HTERT RPE-1 (cell line): Measurements from ENCODE around the gene BCL7A.
"Not testable (repeated sequence)": the region's sequence is repeated elsewhere in the genome, so short reads cannot be mapped to it uniquely, and the experiment has no call there.

Experiments used
- in situ Hi-C: fragments of 300-500 bp; cut with MboI; formaldehyde crosslinking; loops from 4 replicates; pipeline ENCODE4 v1.14.3; 2020; ENCODE audit warnings: low sequenced_read_pairs

Gene BCL7A

GRCh38 chr12:122090759-122091515 lies 69.3 kb downstream of the BCL7A start:
- in situ Hi-C loops, result no loop called here

DNA sequence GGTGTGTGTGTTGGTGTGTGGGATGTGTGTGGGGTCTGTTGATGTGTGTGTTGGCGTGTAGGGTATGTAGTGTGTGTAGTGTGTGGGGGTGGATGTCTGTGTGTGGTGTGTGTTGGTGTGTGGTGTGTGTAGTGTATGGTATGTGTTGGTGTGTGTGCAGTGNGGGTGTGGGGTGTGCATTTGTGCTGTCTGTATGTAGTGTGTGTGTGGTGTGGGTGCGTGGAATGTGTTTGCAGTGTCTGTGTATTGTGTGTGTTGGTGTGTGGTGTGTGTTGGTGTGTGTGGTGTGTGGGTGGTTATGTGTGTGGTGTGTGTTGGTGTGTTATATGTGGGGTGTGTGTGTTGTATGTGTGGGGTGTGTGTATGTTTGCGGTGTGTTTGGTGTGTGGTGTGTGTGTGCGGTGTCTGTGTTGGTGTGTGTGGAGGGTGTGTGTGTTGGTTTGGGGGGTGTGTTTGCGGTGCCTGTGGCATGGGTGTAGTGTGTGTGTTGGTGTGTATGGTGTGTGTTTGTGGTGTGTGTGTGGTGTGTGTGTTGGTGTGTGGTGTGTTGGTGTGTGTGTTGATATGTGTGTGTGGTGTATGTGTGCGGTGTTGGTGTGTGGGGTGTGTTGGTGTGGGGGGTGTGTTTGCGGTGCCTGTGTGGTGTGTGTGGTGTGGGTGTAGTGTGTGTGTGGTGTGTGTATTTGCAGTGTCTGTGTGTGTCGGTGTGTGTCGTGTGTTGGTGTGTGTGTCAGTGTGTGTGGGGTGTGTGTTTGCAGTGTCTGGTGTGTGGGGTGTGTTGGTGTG lies 71.6 kb downstream of the BCL7A start:
- in situ Hi-C loops, result no loop called here

DNA sequence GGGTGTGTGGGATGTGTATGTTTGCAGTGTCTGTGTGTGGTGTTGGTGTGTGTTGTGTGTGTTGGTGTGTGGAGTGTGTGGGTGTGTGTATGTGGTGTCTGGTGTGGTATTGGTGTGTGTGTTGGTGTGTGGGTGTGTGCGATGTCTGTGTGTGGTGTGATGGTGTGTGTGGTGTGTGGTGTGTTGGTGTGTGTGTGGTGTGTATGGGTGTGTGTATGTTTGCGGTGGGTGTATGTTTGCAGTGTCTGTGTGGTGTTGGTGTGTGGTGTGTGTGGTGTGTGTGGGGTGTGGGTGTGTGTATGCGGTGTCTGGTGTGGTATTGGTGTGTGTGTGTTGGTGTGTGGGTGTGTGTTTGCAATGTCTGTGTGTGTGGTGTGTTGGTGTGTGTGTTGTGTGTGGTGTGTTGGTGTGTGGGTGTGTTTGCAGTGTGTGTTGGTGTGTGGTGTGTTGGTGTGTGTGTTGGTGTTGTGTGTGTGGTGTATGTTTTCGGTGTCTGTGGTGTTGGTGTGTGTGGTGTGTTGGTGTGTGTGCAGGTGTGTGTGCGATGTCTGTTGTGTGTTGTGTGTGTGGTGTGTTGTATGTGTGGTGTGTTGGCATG lies 72.6 kb downstream of the BCL7A start:
- in situ Hi-C loops, result no loop called here

- in situ Hi-C loops, result no loop called here
These were observed 73.3 kb downstream of the BCL7A start for GRCh38 chr12:122094735-122095631.

GRCh38 chr12:122096014-122096413 lies 74.3 kb downstream of the BCL7A start:
- in situ Hi-C loops, result no loop called here

DNA sequence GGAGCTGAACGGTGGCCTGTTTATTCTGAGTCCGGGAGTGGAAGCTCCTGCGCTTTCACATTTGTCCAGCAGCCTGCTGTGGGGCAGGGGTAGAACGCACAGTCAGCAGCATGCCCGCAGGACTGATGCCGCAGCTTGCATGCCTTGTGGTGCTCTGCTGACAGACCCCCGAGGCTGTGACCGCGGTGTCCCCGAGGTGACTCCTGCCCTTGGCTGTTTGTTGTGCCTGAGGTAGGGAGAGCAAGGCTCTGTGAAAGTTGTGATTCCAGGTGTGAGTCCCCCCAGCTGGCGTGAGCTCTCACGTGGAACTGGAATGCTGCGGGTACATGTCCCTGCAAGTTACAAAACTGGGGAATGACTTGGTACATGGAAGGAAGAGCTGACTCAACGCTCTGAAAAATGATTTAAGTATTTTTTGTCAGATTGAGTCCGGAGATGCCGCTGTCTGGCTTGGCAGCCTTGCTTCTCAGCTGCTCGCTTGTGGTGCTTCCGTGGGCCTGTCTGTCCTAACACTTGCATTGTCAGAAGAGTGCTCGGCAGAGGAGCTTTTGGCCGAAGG lies 75.0 kb downstream of the BCL7A start:
- in situ Hi-C loops, result no loop called here

DNA sequence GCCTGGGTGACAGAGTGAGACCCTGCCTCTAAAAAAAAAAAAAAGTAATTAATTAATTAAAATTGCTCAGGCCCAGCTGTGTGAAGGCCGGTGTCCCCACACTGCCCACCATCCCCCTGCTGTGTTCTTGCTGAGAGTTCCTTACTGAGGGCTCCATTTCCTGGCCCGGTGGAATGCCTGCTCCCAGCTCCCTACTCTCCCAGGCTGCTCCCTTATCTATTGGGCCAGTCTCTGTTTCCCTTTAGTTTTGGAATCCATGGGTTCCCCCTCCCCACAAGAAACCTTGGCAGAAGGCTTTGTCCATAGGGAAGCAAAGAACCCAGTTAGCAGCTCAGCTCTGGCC lies 75.9 kb downstream of the BCL7A start:
- in situ Hi-C loops, result no loop called here

GRCh38 chr12:122097927-122098756 lies 76.5 kb downstream of the BCL7A start:
- in situ Hi-C loops, result no loop called here

DNA sequence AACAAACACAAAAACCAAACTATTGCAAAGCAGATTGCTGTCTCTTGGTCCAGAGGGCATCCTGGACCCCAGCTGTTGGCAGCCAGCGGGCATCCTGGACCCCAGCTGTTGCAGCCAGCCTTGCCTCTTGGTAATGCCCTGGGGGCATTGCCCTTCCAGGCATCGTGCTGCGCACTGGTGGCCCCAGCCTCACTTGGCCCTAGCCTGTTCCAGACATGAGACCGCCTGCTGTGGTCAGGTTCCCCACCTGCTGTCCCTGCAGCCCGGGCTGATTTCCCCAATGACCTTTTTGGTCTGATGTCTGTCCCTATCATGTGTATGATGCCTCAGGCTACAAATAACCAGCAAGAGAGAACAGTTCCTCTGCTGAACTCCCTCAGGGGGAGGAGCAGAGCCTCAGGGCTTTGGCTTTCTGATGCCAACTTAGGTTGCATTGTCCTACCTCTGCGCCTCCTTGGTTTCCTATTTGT lies 77.6 kb downstream of the BCL7A start:
- in situ Hi-C loops, result no loop called here

- in situ Hi-C loops, result no loop called here
These were observed 78.2 kb downstream of the BCL7A start for GRCh38 chr12:122099856-122100255.

DNA sequence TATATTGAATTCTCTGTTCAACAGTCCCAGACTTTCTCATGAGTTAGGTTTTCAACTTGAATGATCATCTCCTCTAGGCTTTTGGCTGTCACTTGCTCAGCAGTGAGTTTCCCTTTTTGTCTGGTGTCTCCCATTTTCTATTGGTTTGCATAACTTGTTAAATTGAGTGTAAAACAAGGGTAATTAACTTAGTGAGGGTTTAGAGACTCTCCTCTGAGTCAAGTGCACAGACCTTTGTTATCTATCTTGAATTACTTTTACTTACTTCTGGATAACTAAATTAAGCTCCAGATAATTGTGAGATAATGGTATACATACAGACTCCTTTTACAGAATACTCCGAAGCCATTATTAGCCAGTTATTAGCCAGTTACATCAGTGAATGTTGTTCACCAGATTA lies 78.9 kb downstream of the BCL7A start:
- in situ Hi-C loops, result no loop called here

GRCh38 chr12:122102331-122102730 lies 80.6 kb downstream of the BCL7A start:
- in situ Hi-C loops, result no loop called here

GRCh38 chr12:122104844-122105243 lies 83.2 kb downstream of the BCL7A start:
- in situ Hi-C loops, result no loop called here

DNA sequence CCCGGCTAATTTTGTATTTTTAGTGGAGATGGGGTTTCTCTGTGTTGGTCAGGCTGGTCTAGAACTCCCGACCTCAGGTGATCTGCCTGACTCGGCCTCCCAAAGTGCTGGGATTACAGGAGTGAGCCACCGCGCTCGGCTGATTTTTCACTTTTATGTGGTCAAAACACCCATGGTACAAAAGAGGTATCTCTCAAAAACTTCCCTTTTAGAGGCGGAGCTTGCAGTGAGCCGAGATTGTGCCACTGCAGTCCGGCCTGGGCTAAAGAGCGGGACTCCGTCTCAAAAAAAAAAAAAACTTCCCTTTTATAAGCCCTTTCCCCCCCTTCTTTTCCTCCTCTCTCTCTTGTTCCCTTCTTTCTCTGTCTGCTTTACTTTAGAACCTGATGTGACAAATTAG lies 83.8 kb downstream of the BCL7A start:
- in situ Hi-C loops, result not testable (repeated sequence)

DNA sequence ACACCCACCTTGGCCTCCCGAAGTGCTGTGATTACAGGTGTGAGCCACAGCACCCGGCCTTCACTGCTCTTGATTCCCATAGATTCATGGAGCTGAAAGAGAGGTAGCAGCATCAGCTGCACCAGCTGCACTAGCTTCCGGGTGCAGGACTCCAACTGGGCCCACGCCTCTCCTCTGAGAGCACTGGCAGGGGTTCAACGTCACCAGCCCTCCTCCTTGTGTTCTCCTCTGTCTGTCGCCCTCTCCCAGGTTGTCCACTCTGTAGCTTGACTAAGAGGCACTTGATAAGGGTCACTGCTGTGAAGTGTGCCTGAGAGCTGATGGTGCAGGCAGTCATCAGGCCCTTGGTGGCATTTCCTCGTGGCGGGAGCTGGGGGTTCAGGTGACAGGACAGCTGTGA lies 85.2 kb downstream of the BCL7A start:
- in situ Hi-C loops, result no loop called here

- in situ Hi-C loops, result no loop called here
These were observed 85.6 kb downstream of the BCL7A start for GRCh38 chr12:122107261-122107660.

- in situ Hi-C loops, result no loop called here
These were observed 89.5 kb downstream of the BCL7A start for GRCh38 chr12:122111089-122111641.
